ENCODE data around the gene CRADD. TPM values are rescaled to one million over a fixed set of nuclear protein-coding genes. Genes with fewer than 3 reads are reported as not detected.

Gene CRADD
- total RNA-seq, 4 donors from 2014 or later = 19.4 to 28.7 (median 22.6) TPM

DNA sequence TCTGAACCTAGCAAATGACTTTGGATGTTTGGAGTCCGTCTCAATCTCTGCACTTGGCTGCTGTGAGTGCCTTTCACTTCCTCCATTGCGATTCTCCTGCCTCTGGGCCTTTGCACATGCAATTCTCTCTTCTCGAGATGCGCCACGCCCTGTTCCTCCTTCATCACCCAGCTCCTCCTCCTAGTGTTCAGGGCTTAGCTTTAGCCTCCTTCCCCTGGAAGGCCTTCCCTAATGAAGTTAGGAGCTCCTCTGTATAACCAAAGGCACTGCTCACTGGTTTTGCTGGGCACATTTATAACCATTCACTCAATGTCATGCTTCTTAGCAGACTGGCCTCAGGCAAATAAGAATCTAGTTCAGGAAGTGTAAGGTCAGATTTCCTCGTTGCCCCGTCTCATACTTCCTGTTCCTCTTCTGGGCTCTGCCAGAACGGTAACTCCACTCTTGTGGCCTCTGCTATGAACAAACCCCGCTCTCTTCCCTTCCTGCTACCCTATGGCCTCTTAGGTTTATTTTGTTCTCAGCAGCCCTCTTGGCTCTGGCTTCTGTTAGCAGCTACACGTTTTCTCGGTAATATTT lies 171.4 kb downstream of the CRADD start:
- Histone ChIP-seq H3K27ac (peak overlapping the region in 2 of 4 donors; percentile 24 to 33), H3K27me3 (no peaks in the 10 kb centered on the region), H3K9me3 (no peaks in the 10 kb centered on the region), H3K36me3 (no peaks in the 10 kb centered on the region), H3K4me1 (peaks cover 0 to 9% of the 10 kb centered on the region in 2 donors), H3K4me3 (no peak overlapping the region)
- no peak for DNase-seq
- in situ Hi-C loops (cut with MboI; ENCODE audit: low sequenced_read_pairs in 4 of 4) (no loop called here), intact Hi-C loops (cut with DNase I; ENCODE audit: low total_unique reads) (no loop called here)
- peak in 1 of 2 donors; percentile 30 for ATAC-seq
- no peak for TF ChIP-seq POLR2A (IDR thresholded peaks at IDR 0.05)
- no peak for TF ChIP-seq CTCF (IDR thresholded peaks at IDR 0.05 in 4 of 5, conservative IDR thresholded peaks at IDR 0.05 in 1 of 5)

DNA sequence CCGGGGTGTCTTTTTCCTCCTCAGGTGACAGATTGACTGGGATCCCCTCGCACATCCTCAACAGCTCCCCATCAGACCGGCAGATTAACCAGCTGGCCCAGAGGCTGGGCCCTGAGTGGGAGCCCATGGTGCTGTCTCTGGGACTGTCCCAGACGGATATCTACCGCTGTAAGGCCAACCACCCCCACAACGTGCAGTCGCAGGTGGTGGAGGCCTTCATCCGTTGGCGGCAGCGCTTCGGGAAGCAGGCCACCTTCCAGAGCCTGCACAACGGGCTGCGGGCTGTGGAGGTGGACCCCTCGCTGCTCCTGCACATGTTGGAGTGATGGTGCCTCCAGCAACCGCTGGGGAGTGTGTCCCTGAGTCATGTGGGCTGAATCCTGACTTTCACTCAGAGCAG lies 172.8 kb downstream of the CRADD start:
- no peaks in the 10 kb centered on the region for H3K36me3 ChIP-seq
- ATAC-seq = no peak
- intact Hi-C loops (cut with DNase I; ENCODE audit: low total_unique reads) (no loop called here), in situ Hi-C loops (cut with MboI; ENCODE audit: low sequenced_read_pairs in 4 of 4) (no loop called here)
- H3K9me3 ChIP-seq = no peaks in the 10 kb centered on the region
- no peaks in the 10 kb centered on the region for H3K4me1 ChIP-seq
- no peak for TF ChIP-seq POLR2A (IDR thresholded peaks at IDR 0.05)
- TF ChIP-seq CTCF (IDR thresholded peaks at IDR 0.05 in 4 of 5, conservative IDR thresholded peaks at IDR 0.05 in 1 of 5) = no peak
- H3K27me3 ChIP-seq = no peaks in the 10 kb centered on the region
- DNase-seq = no peak
- H3K4me3 ChIP-seq = no peak overlapping the region
- no peak overlapping the region for H3K27ac ChIP-seq

GRCh38 chr12:93850481-93851256 lies 173.5 kb downstream of the CRADD start:
- in situ Hi-C loops (cut with MboI; ENCODE audit: low sequenced_read_pairs in 4 of 4) (no loop called here), intact Hi-C loops (cut with DNase I; ENCODE audit: low total_unique reads) (no loop called here)
- ATAC-seq = no peak
- H3K4me1 ChIP-seq = no peaks in the 10 kb centered on the region
- H3K4me3 ChIP-seq = no peak overlapping the region
- H3K9me3 ChIP-seq = no peaks in the 10 kb centered on the region
- TF ChIP-seq POLR2A (IDR thresholded peaks at IDR 0.05) (no peak), CTCF (IDR thresholded peaks at IDR 0.05 in 4 of 5, conservative IDR thresholded peaks at IDR 0.05 in 1 of 5) (no peak)
- no peak for DNase-seq
- no peaks in the 10 kb centered on the region for H3K36me3 ChIP-seq
- no peak overlapping the region for H3K27ac ChIP-seq
- no peaks in the 10 kb centered on the region for H3K27me3 ChIP-seq

DNA sequence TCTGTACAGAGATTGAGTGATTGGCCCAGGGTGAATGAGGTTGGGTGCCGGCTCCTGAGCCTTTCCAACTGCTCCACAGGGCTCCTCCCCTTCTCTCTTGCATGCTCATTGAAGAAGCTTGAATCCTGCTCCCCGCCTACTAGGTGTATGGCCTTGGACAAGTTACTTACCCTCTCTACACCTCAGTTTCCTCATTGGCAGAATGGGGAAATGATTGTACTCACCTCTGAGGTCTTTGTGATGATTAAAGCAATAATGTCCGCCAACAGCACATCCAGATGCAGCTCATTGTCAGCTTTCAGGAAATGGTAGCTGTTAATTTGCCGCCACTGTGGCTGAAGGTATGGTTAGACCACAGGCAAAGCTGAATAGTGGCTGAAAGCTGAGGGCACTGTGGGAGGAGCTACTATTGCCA lies 174.1 kb downstream of the CRADD start:
- TF ChIP-seq CTCF (IDR thresholded peaks at IDR 0.05 in 4 of 5, conservative IDR thresholded peaks at IDR 0.05 in 1 of 5) (no peak), POLR2A (IDR thresholded peaks at IDR 0.05) (no peak)
- Histone ChIP-seq H3K4me1 (no peaks in the 10 kb centered on the region), H3K27me3 (no peaks in the 10 kb centered on the region), H3K4me3 (no peak overlapping the region), H3K9me3 (no peaks in the 10 kb centered on the region), H3K36me3 (no peaks in the 10 kb centered on the region), H3K27ac (no peak overlapping the region)
- intact Hi-C loops (cut with DNase I; ENCODE audit: low total_unique reads) = no loop called here
- in situ Hi-C loops (cut with MboI; ENCODE audit: low sequenced_read_pairs in 4 of 4) = no loop called here
- ATAC-seq = no peak
- no peak for DNase-seq

Measured in gastrocnemius medialis (tissue), 4 donors.